H9 (cell line): Measurements from ENCODE around the gene CLEC4G. TPM values are rescaled to one million over a fixed set of nuclear protein-coding genes. Genes with fewer than 3 reads are reported as not detected.

Experiments
- DNase-seq: peaks from one replicate; pipeline ENCODE4 v3.0.0-alpha.2; 2017
- H2AFZ ChIP-seq: one replicate; pipeline ENCODE4 v1.6.1; 2013; ENCODE audit warnings: mild to moderate bottlenecking, low read length, control low read depth, moderate library complexity
- H2AK5ac ChIP-seq: 2 replicates; pipeline ENCODE4 v1.6.1; 2013; ENCODE audit warnings: low read length, control low read depth, mixed read lengths; ENCODE audit not compliant: insufficient read length
- H2BK120ac ChIP-seq: one replicate; pipeline ENCODE4 v1.6.1; 2013; ENCODE audit warnings: low read depth, mild to moderate bottlenecking, low read length, control low read depth, inconsistent platforms; ENCODE audit not compliant: poor library complexity, severe bottlenecking
- H2BK12ac ChIP-seq: 2 replicates; pipeline ENCODE4 v1.6.1; 2013; ENCODE audit warnings: low read length, control low read depth, mixed read lengths, low read depth; ENCODE audit not compliant: insufficient read length
- H2BK15ac ChIP-seq: 2 replicates; pipeline ENCODE4 v1.6.1; 2013; ENCODE audit warnings: low read depth, low read length, control low read depth
- H2BK20ac ChIP-seq: one replicate; pipeline ENCODE4 v1.6.1; 2013; ENCODE audit warnings: low read depth, mild to moderate bottlenecking, low read length, control low read depth, inconsistent platforms; ENCODE audit not compliant: poor library complexity, severe bottlenecking
- H2BK5ac ChIP-seq: 2 replicates; pipeline ENCODE4 v1.6.1; 2013; ENCODE audit warnings: low read length, control low read depth, mixed read lengths; ENCODE audit not compliant: insufficient read length
- H3K14ac ChIP-seq: 2 replicates; pipeline ENCODE4 v1.6.1; 2013; ENCODE audit warnings: low read length, control low read depth; ENCODE audit not compliant: insufficient read depth
- H3K18ac ChIP-seq: 2 replicates; pipeline ENCODE4 v1.6.1; 2013; ENCODE audit warnings: low read depth, mild to moderate bottlenecking, mixed read lengths, low read length, control low read depth; ENCODE audit not compliant: insufficient read length
- H3K23ac ChIP-seq: 2 replicates; pipeline ENCODE4 v1.6.1; 2013; ENCODE audit warnings: low read length, control low read depth, mixed read lengths, low read depth; ENCODE audit not compliant: insufficient read length
- H3K23me2 ChIP-seq: 2 replicates; pipeline ENCODE4 v1.6.1; 2013; ENCODE audit warnings: low read depth, mild to moderate bottlenecking, mixed read lengths, low read length, control low read depth; ENCODE audit not compliant: insufficient read length, poor library complexity, severe bottlenecking
- H3K27ac ChIP-seq: 2 replicates; pipeline ENCODE4 v1.5.1; 2013; ENCODE audit warnings: low read length, control low read depth, mixed read lengths, low read depth; ENCODE audit not compliant: insufficient read length
- H3K27me3 ChIP-seq: 2 replicates; pipeline ENCODE4 v1.6.1; 2013; ENCODE audit warnings: low read length, control low read depth, inconsistent platforms; ENCODE audit not compliant: insufficient read depth
- H3K4ac ChIP-seq: 2 replicates; pipeline ENCODE4 v1.6.1; 2013; ENCODE audit warnings: low read depth, mild to moderate bottlenecking, control low read depth, inconsistent platforms, low read length, moderate library complexity
- H3K4me1 ChIP-seq: 2 replicates; pipeline ENCODE4 v1.6.1; 2013; ENCODE audit warnings: low read length, control low read depth, inconsistent platforms; ENCODE audit not compliant: insufficient read depth
- H3K4me2 ChIP-seq: 2 replicates; pipeline ENCODE4 v1.6.1; 2013; ENCODE audit warnings: low read length, control low read depth, mixed read lengths; ENCODE audit not compliant: insufficient read length, insufficient read depth
- H3K56ac ChIP-seq: 2 replicates; pipeline ENCODE4 v1.6.1; 2013; ENCODE audit warnings: low read depth, mild to moderate bottlenecking, mixed read lengths, low read length, control low read depth; ENCODE audit not compliant: insufficient read length
- H3K79me1 ChIP-seq: 2 replicates; pipeline ENCODE4 v1.6.1; 2013; ENCODE audit warnings: low read depth, mild to moderate bottlenecking, moderate library complexity, low read length, control low read depth, inconsistent platforms; ENCODE audit not compliant: insufficient read depth, poor library complexity, severe bottlenecking
- H3K79me2 ChIP-seq: 2 replicates; pipeline ENCODE4 v1.6.1; 2013; ENCODE audit warnings: low read length, control low read depth, inconsistent platforms; ENCODE audit not compliant: insufficient read depth
- H3K9ac ChIP-seq: 2 replicates; pipeline ENCODE4 v1.6.1; 2013; ENCODE audit warnings: low read length, control low read depth, mixed read lengths; ENCODE audit not compliant: insufficient read length; ENCODE audit errors: extremely low read depth
- H3K9me3 ChIP-seq: one replicate; pipeline ENCODE4 v1.6.1; 2013; ENCODE audit warnings: low read depth, low read length, inconsistent platforms; ENCODE audit not compliant: control insufficient read depth
- H3T11ph ChIP-seq: one replicate; pipeline ENCODE4 v1.6.1; 2013; ENCODE audit warnings: mild to moderate bottlenecking, low read length, control low read depth, inconsistent platforms
- H4K20me1 ChIP-seq: one replicate; pipeline ENCODE4 v1.6.1; 2013; ENCODE audit not compliant: control insufficient read depth, insufficient read length, insufficient read depth
- H4K5ac ChIP-seq: 2 replicates; pipeline ENCODE4 v1.6.1; 2013; ENCODE audit warnings: low read depth, mild to moderate bottlenecking, mixed read lengths, low read length, control low read depth; ENCODE audit not compliant: insufficient read length
- H4K8ac ChIP-seq: replicated peaks from 2 replicates; pipeline ENCODE4 v1.6.1; 2013; ENCODE audit warnings: low read length, control low read depth, mixed read lengths, low read depth; ENCODE audit not compliant: insufficient read length
- H4K91ac ChIP-seq: 2 replicates; pipeline ENCODE4 v1.6.1; 2013; ENCODE audit warnings: low read depth, mild to moderate bottlenecking, moderate library complexity, mixed read lengths, low read length, control low read depth; ENCODE audit not compliant: insufficient read length
- H3K27ac Mint-ChIP-seq, 3 experiments: 2 replicates in 2 of 3; 3 replicates in 1 of 3; pipeline ENCODE4 v1.8.0; 2020 to 2021; ENCODE audit warnings: mixed read lengths in 3 of 3, mild to moderate bottlenecking in 1 of 3, moderate library complexity in 1 of 3
- H3K27me3 Mint-ChIP-seq: 2 replicates; pipeline ENCODE4 v1.8.0; 2021; ENCODE audit warnings: low read depth, mild to moderate bottlenecking, moderate library complexity, mixed read lengths
- H3K36me3 Mint-ChIP-seq, 3 experiments: 2 replicates in 2 of 3; 3 replicates in 1 of 3; pipeline ENCODE4 v1.8.0; 2020 to 2021; ENCODE audit warnings: low read depth in 3 of 3, mixed read lengths in 3 of 3; ENCODE audit not compliant: insufficient read depth in 1 of 3
- H3K4me1 Mint-ChIP-seq, 2 experiments: 2 replicates each; pipeline ENCODE4 v1.8.0; 2020; ENCODE audit warnings: mixed read lengths in 2 of 2
- H3K4me3 Mint-ChIP-seq, 2 experiments: 2 replicates in 1 of 2; 3 replicates in 1 of 2; pipeline ENCODE4 v1.8.0; 2020 to 2021; ENCODE audit warnings: mild to moderate bottlenecking in 2 of 2, mixed read lengths in 2 of 2, moderate library complexity in 1 of 2
- H3K9me3 Mint-ChIP-seq, 2 experiments: 2 replicates in 1 of 2; 3 replicates in 1 of 2; pipeline ENCODE4 v1.8.0; 2020; ENCODE audit warnings: mild to moderate bottlenecking in 2 of 2, mixed read lengths in 2 of 2, moderate library complexity in 1 of 2
- WGBS: extraction: QIAGEN DNeasy Blood & Tissue Kit; methylation state at CpG from one replicate; pipeline ENCODE4 v1.1.7; 2013; ENCODE audit warnings: missing lambda C conversion rate, low lambda C conversion rate, mixed read lengths; ENCODE audit not compliant: insufficient read length; ENCODE audit errors: extremely low coverage; 5-methylcytosine and 5-hydroxymethylcytosine counted together
- total RNA-seq: library from RNA; stranded (reverse); gene quantifications from 2 replicates; pipeline ENCODE4 v1.2.1, GENCODE V29; 2021
- TF ChIP-seq, protein P1 (sequence below): fragments of 200-600 bp; sonication (generic); conservative IDR thresholded peaks from 3 replicates; pipeline ENCODE4 v1.8.0; 2021; ENCODE audit warnings: antibody characterized with exemption, mild to moderate bottlenecking

Gene CLEC4G
- total RNA-seq, 1 experiment from 2014 or later, result not detected

- H3K4me2 ChIP-seq, result no peak overlapping the region
- H3K18ac ChIP-seq, result no peak overlapping the region
- no peak overlapping the region for H3T11ph ChIP-seq
- no peak for DNase-seq
- no peak overlapping the region for H3K56ac ChIP-seq
- Mint-ChIP-seq H3K4me1 (peaks cover 10 to 22% of the 10 kb centered on the region in 2 experiments), H3K27ac (no peak overlapping the region), H3K36me3 (peaks cover 6 to 18% (median 12%) of the 10 kb centered on the region in 3 experiments), H3K9me3 (no peaks in the 10 kb centered on the region; a peak in 1 of 5 replicates), H3K4me3 (peak overlapping the region in 1 of 2 experiments; percentile 71; a peak in 2 of 5 replicates), H3K27me3 (peaks cover 48% of the 10 kb centered on the region)
- WGBS, result no CpG with 5 or more reads among the region's 30 CpGs
- H2BK120ac ChIP-seq, result no peak overlapping the region
- TF ChIP-seq, protein P1, sequence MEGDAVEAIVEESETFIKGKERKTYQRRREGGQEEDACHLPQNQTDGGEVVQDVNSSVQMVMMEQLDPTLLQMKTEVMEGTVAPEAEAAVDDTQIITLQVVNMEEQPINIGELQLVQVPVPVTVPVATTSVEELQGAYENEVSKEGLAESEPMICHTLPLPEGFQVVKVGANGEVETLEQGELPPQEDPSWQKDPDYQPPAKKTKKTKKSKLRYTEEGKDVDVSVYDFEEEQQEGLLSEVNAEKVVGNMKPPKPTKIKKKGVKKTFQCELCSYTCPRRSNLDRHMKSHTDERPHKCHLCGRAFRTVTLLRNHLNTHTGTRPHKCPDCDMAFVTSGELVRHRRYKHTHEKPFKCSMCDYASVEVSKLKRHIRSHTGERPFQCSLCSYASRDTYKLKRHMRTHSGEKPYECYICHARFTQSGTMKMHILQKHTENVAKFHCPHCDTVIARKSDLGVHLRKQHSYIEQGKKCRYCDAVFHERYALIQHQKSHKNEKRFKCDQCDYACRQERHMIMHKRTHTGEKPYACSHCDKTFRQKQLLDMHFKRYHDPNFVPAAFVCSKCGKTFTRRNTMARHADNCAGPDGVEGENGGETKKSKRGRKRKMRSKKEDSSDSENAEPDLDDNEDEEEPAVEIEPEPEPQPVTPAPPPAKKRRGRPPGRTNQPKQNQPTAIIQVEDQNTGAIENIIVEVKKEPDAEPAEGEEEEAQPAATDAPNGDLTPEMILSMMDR, result no peak
- H3K9ac ChIP-seq, result no peak overlapping the region
- no peak overlapping the region for H4K5ac ChIP-seq
- H2BK12ac ChIP-seq, result no peak overlapping the region
- H3K14ac ChIP-seq, result no peak overlapping the region
- H3K4ac ChIP-seq, result no peak overlapping the region
- no peaks in the 10 kb centered on the region for H3K27me3 ChIP-seq
- H4K20me1 ChIP-seq, result no peaks in the 10 kb centered on the region
- H3K79me1 ChIP-seq, result no peaks in the 10 kb centered on the region
- H3K27ac ChIP-seq, result no peak overlapping the region
- no peak overlapping the region for H2AK5ac ChIP-seq
- H2BK15ac ChIP-seq, result no peak overlapping the region
- H3K23ac ChIP-seq, result no peak overlapping the region
- no peak overlapping the region for H4K8ac ChIP-seq
- H3K23me2 ChIP-seq, result peaks cover 7% of the 10 kb centered on the region
- H4K91ac ChIP-seq, result no peak overlapping the region
- no peaks in the 10 kb centered on the region for H3K4me1 ChIP-seq
- H3K79me2 ChIP-seq, result no peaks in the 10 kb centered on the region
- no peaks in the 10 kb centered on the region for H3K9me3 ChIP-seq
- no peak overlapping the region for H2BK20ac ChIP-seq
- H2AFZ ChIP-seq, result no peak overlapping the region
- H2BK5ac ChIP-seq, result no peak overlapping the region
Observed at GRCh38 chr19:7678971-7679751, 52.7 kb downstream of the CLEC4G start.

Other genes with a start within 250 kb of the CLEC4G start
- gene PEX11G, start 243.1 kb downstream of the CLEC4G start, total RNA-seq, result 2.4 and 2.8 TPM in 2 replicates
- 40.5 and 41.5 TPM in 2 replicates for gene ZNF358, start 216.0 kb downstream of the CLEC4G start, total RNA-seq
- 15.7 and 18.7 TPM in 2 replicates for gene MCOLN1, start 209.5 kb downstream of the CLEC4G start, total RNA-seq
- gene PNPLA6, start 196.4 kb downstream of the CLEC4G start, total RNA-seq, result 130 and 135 TPM in 2 replicates
- 28.4 and 31.3 TPM in 2 replicates for gene CAMSAP3, start 136.2 kb downstream of the CLEC4G start, total RNA-seq
- gene XAB2, start 102.6 kb downstream of the CLEC4G start, total RNA-seq, result 48.0 and 50.6 TPM in 2 replicates
- 129 and 143 TPM in 2 replicates for gene PET100, start 102.3 kb downstream of the CLEC4G start, total RNA-seq
- not detected in 2 replicates for gene PCP2, start 98.4 kb downstream of the CLEC4G start, total RNA-seq
- gene STXBP2, start 95.0 kb downstream of the CLEC4G start, total RNA-seq, result 80.3 and 92.5 TPM in 2 replicates
- gene RETN, start 63.1 kb downstream of the CLEC4G start, total RNA-seq, result not detected in 2 replicates
- 0.13 TPM in 1 of 2 replicates, not detected in the other for gene MCEMP1, start 55.0 kb downstream of the CLEC4G start, total RNA-seq
- 77.4 and 87.8 TPM in 2 replicates for gene TRAPPC5, start 51.3 kb downstream of the CLEC4G start, total RNA-seq
- not detected in 2 replicates for gene FCER2, start 30.0 kb downstream of the CLEC4G start, total RNA-seq
- gene CD209, start 15.4 kb upstream of the CLEC4G start, total RNA-seq, result not detected in 2 replicates
- not detected in 2 replicates for gene CLEC4M, start 31.1 kb upstream of the CLEC4G start, total RNA-seq
- 7.1 and 7.8 TPM in 2 replicates for gene EVI5L, start 98.1 kb upstream of the CLEC4G start, total RNA-seq
- gene PRR36, start 142.3 kb upstream of the CLEC4G start, total RNA-seq, result 20.4 and 21.4 TPM in 2 replicates
- 4.6 and 4.8 TPM in 2 replicates for gene LRRC8E, start 156.4 kb upstream of the CLEC4G start, total RNA-seq
- gene MAP2K7, start 171.8 kb upstream of the CLEC4G start, total RNA-seq, result 47.2 and 48.1 TPM in 2 replicates
- gene TGFBR3L, start 182.7 kb upstream of the CLEC4G start, total RNA-seq, result 5.5 and 6.5 TPM in 2 replicates
- gene SNAPC2, start 188.2 kb upstream of the CLEC4G start, total RNA-seq, result 17.1 and 17.8 TPM in 2 replicates
- 22.7 and 24.5 TPM in 2 replicates for gene CTXN1, start 194.0 kb upstream of the CLEC4G start, total RNA-seq
- 114 and 122 TPM in 2 replicates for gene TIMM44, start 211.6 kb upstream of the CLEC4G start, total RNA-seq